ENCODE results near the gene NHLRC2.

The NHLRC2 gene

GRCh38 chr10:113945075-113945686, 90.7 kb downstream of the NHLRC2 start:
- DNase-seq = no peak

- no peak for DNase-seq
These were observed 91.2 kb downstream of the NHLRC2 start for GRCh38 chr10:113945687-113946085.

- DNase-seq = no peak
These were observed 93.0 kb downstream of the NHLRC2 start for GRCh38 chr10:113947184-113948041.

- DNase-seq = no peak
These were observed 93.6 kb downstream of the NHLRC2 start for GRCh38 chr10:113948048-113948447.

- DNase-seq = no peak
These were observed 95.8 kb downstream of the NHLRC2 start for GRCh38 chr10:113950268-113950667.

- no peak for DNase-seq
These were observed 99.2 kb downstream of the NHLRC2 start for GRCh38 chr10:113953505-113954272.

- no peak for DNase-seq
These were observed 99.9 kb downstream of the NHLRC2 start for GRCh38 chr10:113954409-113954808.

GRCh38 chr10:113957013-113957412, 102.6 kb downstream of the NHLRC2 start:
- DNase-seq = no peak

GRCh38 chr10:113958631-113959382, 104.3 kb downstream of the NHLRC2 start:
- peak; percentile 50 for DNase-seq

GRCh38 chr10:113959383-113959760, 104.9 kb downstream of the NHLRC2 start:
- DNase-seq = no peak

GRCh38 chr10:113960617-113961181, 106.2 kb downstream of the NHLRC2 start:
- DNase-seq = no peak

- no peak for DNase-seq
These were observed 106.9 kb downstream of the NHLRC2 start for GRCh38 chr10:113961182-113962031.

- DNase-seq = no peak
These were observed 110.6 kb downstream of the NHLRC2 start for GRCh38 chr10:113965077-113965476.

GRCh38 chr10:113965683-113966082, 111.2 kb downstream of the NHLRC2 start:
- no peak for DNase-seq

All from left hindlimb (tissue), 1 donor.